DMS153 treated with DMSO at 0.1 percent for 48 hours (cell line): ENCODE results near the gene DNASE2.
A peak's percentile ranks its signal among the peaks of the same experiment; 100 is the strongest.
"Not testable (repeated sequence)": the region's sequence is repeated elsewhere in the genome, so short reads cannot be mapped to it uniquely, and the experiment has no call there.

ENCODE experiments used
- DNase-seq: peaks from one replicate; lab custom pipeline; 2025; ENCODE audit not compliant: unreplicated experiment; lab: John Stamatoyannopoulos, UW

The DNASE2 gene

DNA sequence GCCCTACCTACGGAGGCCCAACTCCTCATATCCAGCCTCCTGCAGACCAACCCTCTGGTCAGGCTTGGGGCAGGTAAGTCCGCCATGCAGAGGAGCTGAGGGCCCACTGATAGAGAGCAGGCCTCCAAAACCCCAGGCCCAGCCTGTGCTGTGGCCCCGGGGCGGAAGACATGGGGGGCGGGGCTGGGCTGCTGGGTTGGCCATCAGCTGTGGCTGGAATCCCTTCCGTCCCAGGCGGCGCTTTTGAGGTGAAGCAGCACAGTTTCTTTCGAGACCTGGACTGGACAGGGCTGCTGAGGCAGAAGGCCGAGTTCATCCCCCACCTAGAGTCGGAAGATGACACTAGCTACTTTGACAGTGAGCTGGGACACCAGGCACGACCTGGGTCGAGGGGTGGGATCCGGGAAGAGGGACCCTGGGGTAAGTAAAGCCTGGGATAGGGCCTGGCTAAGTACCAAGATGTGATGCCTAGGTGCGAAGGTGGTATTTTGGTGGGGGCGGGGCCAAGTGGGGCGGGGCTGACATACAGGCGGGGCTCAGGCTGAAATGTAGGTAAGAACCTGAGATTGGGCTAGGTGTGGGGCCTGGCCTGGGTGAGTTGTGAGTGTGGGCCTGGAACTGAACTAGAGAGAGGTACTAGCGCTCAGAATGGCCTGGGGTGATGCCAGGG is 15.4 kb downstream of the DNASE2 start:
- no peak for DNase-seq

DNA sequence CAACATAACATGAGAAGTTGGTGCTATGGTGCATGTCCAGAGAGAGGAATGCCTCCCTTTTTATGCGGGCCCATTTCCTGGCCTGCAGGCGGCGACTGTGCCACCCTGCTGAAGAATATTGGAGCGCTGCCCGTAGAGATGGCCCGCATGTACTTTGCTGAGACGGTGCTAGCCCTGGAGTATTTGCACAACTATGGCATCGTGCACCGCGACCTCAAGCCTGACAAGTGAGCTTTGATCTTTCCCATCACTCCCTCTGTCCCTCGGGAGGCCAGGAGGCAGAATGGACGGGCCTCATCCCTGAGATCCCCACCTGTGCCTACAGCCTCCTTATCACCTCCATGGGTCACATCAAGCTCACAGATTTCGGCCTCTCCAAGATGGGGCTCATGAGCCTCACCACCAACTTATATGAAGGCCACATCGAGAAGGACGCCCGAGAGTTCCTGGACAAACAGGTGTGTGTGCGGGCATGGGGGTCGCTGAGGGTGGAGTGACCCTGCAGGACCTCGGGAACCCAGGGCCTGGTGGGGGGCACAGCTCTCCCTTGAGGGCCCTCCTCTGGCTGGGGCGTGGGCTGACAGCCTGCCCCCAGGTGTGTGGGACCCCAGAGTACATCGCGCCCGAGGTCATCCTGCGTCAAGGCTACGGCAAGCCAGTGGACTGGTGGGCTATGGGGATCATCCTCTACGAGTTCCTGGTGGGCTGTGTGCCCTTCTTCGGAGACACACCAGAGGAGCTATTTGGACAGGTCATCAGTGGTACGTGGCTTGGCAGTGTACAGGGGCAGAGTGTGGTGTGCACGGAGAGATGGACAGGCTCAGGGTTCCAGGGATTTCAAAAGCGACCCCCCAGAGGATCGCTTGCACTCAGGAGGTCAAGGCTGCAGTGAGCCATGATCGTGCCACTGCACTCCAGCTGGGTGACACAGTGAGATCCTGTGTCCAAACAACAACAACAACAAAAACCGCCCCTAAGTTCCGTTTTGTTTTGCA is 16.2 kb downstream of the DNASE2 start:
- DNase-seq = peak; percentile 13

- no peak for DNase-seq
Observed at GRCh38 chr19:12864143-12864542, 17.1 kb downstream of the DNASE2 start.

DNA sequence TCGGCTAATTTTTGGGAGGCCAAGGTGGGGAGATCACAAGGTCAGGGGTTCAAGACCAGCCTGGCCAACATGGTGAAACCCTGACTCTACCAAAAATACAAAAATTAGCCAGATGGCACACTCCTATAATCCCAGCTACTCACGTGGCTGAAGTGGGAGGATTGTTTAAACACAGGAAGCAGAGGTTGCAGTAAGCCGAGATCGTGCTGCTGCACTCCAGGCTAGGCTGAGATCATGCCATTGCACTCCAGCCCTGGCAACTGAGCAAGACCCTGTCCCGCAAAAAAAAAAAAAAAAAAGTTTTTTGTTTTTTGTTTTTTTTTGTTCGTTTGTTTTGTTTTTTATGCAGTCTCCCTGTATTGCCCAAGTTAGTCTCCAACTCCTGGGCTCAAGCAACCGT is 21.7 kb downstream of the DNASE2 start:
- DNase-seq = no peak

DNA sequence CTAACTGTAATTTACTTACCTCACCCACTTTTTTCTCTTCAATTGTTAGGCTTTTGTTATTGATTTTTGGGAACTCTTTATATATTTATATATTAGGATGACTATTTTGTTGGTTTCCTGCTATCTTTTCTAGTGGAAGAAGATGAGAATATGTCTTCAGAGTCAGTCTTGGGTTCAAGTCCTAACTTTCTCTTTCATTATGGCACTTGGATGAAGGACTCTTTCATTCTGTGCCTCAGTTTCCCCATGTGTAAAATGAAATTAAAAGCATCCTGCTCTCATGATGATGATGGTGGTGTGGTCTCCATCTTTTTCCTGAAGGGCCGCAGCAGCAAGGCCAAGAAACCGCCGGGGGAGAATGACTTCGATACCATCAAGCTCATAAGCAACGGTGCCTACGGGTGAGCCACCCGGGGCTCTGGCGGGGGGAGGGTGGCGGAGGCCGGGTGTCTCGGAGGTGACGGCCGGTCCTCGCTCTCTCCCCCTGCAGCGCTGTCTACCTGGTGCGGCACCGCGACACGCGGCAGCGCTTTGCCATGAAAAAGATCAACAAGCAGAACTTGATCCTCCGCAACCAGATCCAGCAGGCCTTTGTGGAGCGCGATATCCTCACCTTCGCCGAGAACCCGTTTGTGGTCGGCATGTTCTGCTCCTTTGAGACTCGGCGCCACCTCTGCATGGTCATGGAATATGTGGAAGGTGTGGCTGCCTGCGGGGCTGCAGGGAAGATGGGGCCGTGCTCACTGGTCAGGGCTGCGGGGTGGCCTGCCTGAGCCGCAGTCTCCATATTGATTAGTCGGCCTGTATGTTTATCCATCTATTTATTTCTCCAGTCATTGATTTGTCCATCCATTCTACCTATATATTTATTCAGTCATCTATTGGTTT is 23.0 kb downstream of the DNASE2 start:
- DNase-seq = no peak

GRCh38 chr19:12856653-12857052 is 24.6 kb downstream of the DNASE2 start:
- no peak for DNase-seq

DNA sequence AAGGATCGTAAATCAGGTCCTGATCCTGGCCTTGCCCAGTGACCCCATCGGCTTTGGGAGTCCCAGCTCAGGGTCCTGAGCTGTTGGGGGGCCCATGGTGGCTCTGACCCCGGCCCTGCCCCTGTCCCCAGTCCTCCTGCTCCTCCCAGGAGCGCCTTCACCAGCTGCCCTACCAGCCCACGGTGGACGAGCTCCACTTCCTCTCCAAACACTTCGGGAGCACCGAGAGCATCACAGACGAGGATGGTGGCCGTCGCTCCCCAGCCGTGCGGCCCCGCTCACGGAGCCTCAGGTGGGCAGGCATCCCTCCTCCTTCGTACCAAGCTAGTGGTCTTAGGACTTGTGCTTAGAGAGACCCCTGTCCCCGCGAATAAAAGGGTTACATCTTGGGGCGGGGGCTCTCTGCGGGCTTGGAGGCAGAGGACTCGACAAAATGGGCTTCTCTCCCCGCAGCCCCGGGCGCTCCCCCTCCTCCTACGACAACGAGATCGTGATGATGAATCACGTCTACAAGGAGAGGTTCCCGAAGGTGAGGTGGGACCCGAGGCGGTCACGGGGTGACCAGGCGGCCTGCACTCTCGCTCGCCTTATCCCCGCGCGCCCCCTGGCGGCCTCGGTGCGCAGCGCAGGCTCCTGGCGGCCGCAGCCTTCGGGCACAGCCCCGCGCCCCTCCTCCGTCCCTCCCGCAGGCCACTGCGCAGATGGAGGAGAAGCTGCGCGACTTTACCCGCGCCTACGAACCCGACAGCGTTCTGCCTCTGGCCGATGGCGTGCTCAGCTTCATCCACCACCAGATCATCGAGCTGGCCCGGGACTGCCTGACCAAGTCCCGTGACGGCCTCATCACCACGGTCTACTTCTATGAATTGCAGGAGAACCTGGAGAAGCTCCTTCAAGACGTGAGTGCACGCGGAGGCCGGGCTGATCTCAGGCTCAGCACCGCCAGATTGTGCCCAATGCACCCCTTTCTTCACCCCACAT is 33.8 kb downstream of the DNASE2 start:
- DNase-seq = peak; percentile 62

DNA sequence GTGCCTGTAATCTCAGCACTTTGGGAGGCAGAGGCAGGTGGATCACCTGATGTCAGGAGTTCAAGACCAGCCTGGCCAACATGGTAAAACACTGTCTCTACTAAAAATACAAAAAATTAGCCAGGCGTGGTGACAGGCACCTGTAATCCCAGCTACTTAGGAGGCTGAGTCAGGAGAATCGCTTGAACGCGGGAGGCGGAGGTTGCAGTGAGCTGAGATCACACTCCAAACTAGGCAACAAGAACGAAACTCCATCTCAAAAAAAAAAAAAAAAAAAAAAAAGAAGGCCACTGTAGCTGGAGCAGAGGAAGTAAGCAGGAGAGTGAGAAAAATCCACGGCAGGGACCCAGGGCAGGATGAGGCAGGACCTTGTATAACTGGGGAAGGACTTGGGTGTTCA is 34.6 kb downstream of the DNASE2 start:
- DNase-seq = not testable (repeated sequence)

DNA sequence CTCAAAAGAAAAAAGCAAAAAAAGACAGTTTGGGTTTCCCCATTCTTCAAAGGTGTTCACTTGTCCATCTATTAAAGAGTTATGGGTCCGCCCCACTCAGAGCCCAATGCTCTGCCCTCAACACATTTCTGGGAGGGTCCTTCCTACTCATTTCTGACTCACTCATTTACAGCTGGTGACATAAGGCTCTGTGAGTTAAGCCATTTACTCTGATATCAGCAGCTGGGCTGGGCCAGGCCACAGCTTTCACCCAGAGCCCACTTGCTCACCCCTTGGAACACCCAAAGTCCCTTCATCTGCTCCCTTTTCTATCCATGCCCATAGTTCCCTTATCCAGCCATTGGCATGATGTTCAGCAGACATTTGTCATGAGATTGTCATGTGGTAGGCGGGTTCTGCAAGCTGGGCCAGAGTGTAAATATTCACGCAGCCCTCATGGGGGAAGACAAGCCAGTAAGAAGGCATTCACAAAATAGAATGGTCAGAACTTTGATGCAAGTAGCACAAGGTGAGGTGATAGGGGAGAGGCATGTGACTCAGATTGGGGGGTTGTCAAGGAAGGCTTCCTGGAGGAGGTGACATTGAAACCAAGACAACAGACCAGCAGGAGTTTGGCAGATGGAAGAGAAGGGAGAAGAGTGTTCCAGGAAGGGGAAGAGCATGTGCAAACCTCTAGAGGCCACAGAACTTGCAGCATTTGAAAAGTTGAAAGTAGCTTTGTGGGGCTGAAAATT is 37.1 kb downstream of the DNASE2 start:
- no peak for DNase-seq

DNA sequence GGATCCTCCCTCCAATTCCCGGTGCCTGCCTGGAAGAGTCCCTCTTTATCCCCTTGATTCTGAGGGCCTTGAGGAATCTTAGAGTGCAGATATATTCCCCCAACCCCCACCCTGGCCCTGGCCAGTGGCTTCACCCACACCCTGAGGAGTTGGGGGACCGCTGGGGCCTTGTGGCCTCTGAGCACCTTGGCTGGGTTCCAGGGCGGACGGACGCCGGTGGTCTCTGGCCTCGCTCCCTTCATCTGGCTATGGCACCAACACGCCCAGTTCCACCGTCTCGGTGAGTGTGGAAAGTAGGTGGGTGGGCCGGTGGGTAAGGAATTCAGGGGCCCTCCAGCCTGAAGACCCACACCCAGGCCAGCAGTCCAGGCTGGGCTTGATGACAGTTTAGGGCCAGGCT is 37.9 kb downstream of the DNASE2 start:
- DNase-seq = no peak

- DNase-seq = no peak
Observed at GRCh38 chr19:12842511-12842910, 38.7 kb downstream of the DNASE2 start.

GRCh38 chr19:12841094-12841493 is 40.2 kb downstream of the DNASE2 start:
- DNase-seq = peak; percentile 47

- DNase-seq = peak; percentile 86
Observed at GRCh38 chr19:12840091-12841079, 40.9 kb downstream of the DNASE2 start.

- DNase-seq = no peak
Observed at GRCh38 chr19:12838886-12839756, 42.1 kb downstream of the DNASE2 start.

DNA sequence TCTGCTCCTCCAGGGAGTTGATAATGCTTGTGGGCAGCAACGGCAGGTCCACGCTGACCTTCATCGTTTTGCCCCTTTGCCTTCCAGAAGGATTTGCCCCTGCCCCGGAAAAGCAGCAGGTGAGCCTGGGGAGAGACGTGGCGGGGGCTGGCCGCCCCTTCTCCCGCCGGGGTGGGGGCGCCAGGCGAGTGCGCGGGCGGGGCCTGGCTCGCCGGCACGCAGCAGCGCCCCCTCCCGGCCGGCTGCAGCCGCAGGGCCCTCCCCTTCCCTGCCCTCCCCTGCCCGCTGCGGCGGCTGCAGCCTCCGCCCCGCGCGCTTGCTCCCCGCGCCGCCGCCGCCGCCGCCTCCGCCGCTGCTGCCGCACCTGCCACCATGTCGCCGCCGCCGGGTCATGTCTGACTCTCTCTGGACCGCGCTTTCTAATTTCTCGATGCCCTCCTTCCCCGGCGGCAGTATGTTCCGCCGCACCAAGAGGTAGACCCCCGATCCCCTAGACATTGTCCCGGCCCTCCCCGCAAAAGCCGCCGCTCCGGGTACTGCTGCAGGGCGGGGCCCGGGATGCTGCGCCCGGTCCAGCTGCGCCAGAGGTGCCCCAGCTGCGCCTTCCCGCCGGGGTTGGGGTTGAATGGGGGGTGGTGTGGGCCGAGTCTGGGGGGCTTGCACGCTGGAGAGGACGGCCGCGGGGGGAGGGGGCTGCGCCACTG is 42.9 kb downstream of the DNASE2 start, which contains the start of gene MAST1:
TSS of gene MAST1 (plus strand) at position 334 of the 704 bp plus-strand sequence. CDS start at position 392, 58 bp downstream.
- peak; percentile 12 for DNase-seq

GRCh38 chr19:12837225-12837624 is 44.0 kb downstream of the DNASE2 start:
- DNase-seq = no peak

DNA sequence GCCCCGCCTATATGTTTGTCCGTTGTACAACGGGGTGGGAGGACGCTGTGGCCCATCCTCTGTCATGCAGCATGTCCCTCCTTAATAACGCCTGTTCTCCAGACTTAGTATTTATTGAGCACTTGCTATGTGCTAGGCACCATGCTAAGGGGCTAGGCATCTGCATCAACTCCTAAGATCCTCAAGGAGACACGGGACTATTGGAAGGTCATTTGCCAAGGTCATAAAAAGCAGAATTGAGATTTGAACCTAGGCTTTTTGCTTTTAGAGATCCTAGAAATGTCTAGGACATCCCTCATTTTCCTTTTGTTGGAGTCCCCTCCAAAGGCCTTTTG is 44.8 kb downstream of the DNASE2 start:
- no peak for DNase-seq
